Fibroblast of villous mesenchyme (primary cell): Measurements from ENCODE around the gene ZFPM1. TPM values are rescaled to one million over a fixed set of nuclear protein-coding genes. Genes with fewer than 3 reads are reported as not detected.
A peak's percentile ranks its signal among the peaks of the same experiment; 100 is the strongest.

Experiments
- DNase-seq: peaks from one replicate; pipeline ENCODE4 v3.0.0-alpha.2; 2010; ENCODE audit warnings: low read depth
- H3K4me3 ChIP-seq: 2 replicates; pipeline ENCODE4 v1.5.1; 2011; ENCODE audit warnings: low read depth, mild to moderate bottlenecking, low read length
- CTCF ChIP-seq: IDR thresholded peaks from 2 replicates; pipeline ENCODE4 v1.5.1; 2012; ENCODE audit warnings: low read depth, mild to moderate bottlenecking, low read length; ENCODE audit not compliant: insufficient read depth
- total RNA-seq: library from RNA; depleted of rRNA; stranded (reverse); fragments of >200 nt; gene quantifications from 2 replicates; pipeline ENCODE4 v1.2.3, GENCODE V29; 2012

Gene ZFPM1
- total RNA-seq, 1 donor = 2.6 TPM

- H3K4me3 ChIP-seq = no peak overlapping the region
- no peak for DNase-seq
- TF ChIP-seq CTCF = no peak
Measured at GRCh38 chr16:88495268-88495772, 42.2 kb downstream of the ZFPM1 start.

DNA sequence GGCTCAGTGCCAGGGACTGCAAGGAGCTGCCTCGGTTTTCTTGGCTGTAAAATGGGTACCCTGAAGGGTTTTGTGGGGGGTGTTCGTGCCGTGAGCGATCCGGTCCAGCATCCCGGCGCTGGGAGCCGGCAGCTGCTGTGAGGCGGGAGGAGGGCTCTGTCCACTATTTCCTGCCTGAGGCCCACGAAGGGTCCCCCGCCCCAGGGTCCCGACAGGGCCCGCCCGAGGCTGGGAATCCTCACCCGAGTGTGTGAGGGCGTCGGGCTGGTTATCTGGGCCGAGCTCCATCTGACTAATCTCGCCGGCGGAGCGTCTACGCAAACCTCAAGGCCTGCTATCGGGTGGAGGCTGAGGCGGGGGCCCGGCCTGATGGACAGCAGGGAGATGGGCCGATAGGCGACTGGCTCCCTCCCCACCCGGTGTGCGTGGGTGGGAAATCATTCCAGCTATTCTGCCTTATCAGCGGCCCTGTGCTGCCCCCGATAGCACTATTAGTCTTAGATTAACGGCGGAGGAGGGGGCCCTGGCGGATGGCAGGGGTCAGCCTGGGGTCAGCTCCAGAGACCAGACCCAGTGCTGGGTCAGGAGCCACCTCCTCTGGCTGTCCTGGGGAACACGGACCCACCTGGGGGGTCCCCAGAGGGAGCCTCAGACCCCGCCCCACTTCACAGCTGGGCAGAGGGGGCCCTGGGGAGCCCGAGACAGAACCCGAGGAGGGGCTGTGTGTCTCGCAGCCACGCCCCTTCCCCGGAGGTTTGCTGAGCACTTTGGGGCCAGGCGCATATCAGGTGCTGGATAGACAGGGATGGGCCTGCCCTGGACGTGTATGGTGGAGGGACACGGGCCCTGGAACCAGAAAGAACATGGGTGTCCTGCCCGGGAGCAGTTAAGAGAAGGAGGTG lies 44.7 kb downstream of the ZFPM1 start:
- no peak for TF ChIP-seq CTCF
- no peak overlapping the region for H3K4me3 ChIP-seq
- DNase-seq = peak; percentile 70

DNA sequence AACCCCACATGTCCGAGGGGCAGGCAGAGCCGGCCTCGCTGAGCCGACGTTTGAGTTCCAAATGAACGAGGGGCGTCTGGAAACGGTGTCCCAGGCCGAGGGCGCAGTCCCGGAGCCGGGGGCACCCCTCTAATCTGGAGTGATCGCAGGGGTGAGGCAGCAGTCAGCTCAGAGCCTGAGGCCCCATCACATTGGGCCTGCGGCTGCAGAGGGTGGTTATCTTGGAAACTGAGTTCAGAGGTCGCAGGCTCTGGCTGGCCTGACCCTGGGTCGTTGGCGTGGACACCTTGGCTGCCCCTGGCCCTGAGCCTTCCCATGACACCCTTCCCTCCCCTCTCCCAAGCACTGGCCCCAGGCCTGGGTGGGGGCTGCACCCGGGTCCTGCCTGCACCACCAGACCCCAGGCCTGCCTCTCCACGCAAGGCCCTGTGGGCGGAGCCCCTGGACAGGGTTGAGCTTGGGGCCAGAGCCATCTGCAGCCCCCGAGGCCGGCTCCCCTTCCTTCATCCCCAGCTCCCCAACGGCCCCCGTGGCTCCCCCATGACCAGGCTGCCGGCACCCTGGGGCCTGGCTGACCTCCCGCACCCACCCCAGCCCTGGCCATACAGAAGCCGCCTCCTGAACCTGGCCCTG lies 45.6 kb downstream of the ZFPM1 start:
- TF ChIP-seq CTCF = no peak
- no peak overlapping the region for H3K4me3 ChIP-seq
- DNase-seq = no peak

- TF ChIP-seq CTCF = no peak
- no peak overlapping the region for H3K4me3 ChIP-seq
- no peak for DNase-seq
Measured at GRCh38 chr16:88499292-88499691, 46.2 kb downstream of the ZFPM1 start.

GRCh38 chr16:88499836-88500251 lies 46.8 kb downstream of the ZFPM1 start:
- DNase-seq = no peak
- TF ChIP-seq CTCF = no peak
- H3K4me3 ChIP-seq = no peak overlapping the region

- no peak for DNase-seq
- TF ChIP-seq CTCF = no peak
Measured at GRCh38 chr16:88500255-88500661, 47.2 kb downstream of the ZFPM1 start.

More at GRCh38 chr16:88500255-88500661, 47.2 kb downstream of the ZFPM1 start:
- H3K4me3 ChIP-seq = no peak overlapping the region
